Calu3 (cell line): ENCODE data around the gene CELF5. TPM values are rescaled to one million over a fixed set of nuclear protein-coding genes. Genes with fewer than 3 reads are reported as not detected.

Experiments
- BruUV-seq: library from RNA; stranded (reverse); fragments of 400-500 nt; replicated peaks from 2 replicates; lab custom pipeline; 2021; lab: Mats Ljungman, UMichigan
- CTCF ChIA-PET: fragments of 300-600 bp; sonication (Branson Sonifier 250); formaldehyde crosslinking; loops from one replicate; lab custom pipeline; 2022; ENCODE audit warnings: antibody characterized with exemption; lab: Charles Lee
- DNase-seq: peaks from one replicate; pipeline ENCODE4 v3.0.0; 2022
- H3K27ac Mint-ChIP-seq: one replicate; pipeline ENCODE4 v1.8.0; 2022; ENCODE audit warnings: mixed read lengths; ENCODE audit not compliant: unreplicated experiment
- H3K27me3 Mint-ChIP-seq: one replicate; pipeline ENCODE4 v1.8.0; 2022; ENCODE audit warnings: mixed read lengths; ENCODE audit not compliant: unreplicated experiment
- H3K36me3 Mint-ChIP-seq: one replicate; pipeline ENCODE4 v1.8.0; 2022; ENCODE audit warnings: mild to moderate bottlenecking, moderate library complexity, mixed read lengths; ENCODE audit not compliant: insufficient read depth, unreplicated experiment
- H3K4me1 Mint-ChIP-seq: one replicate; pipeline ENCODE4 v1.8.0; 2022; ENCODE audit warnings: mild to moderate bottlenecking, low read depth, mixed read lengths; ENCODE audit not compliant: unreplicated experiment
- H3K4me3 Mint-ChIP-seq: one replicate; pipeline ENCODE4 v1.8.0; 2022; ENCODE audit warnings: mild to moderate bottlenecking, low read depth, moderate library complexity, mixed read lengths; ENCODE audit not compliant: unreplicated experiment
- H3K9me3 Mint-ChIP-seq: one replicate; pipeline ENCODE4 v1.8.0; 2022; ENCODE audit warnings: low read depth, mixed read lengths; ENCODE audit not compliant: unreplicated experiment
- CTCF ChIP-seq: fragments of 200-600 bp; IDR thresholded peaks from one replicate; pipeline ENCODE4 v1.8.0; 2022; ENCODE audit warnings: antibody characterized with exemption; ENCODE audit not compliant: unreplicated experiment
- intact Hi-C: fragments of 100-400 bp; cut with micrococcal nuclease; formaldehyde crosslinking; loops from one replicate; pipeline ENCODE4 v1.10.0; 2022; ENCODE audit not compliant: unreplicated experiment
- total RNA-seq: library from RNA; stranded (reverse); gene quantifications from 2 replicates; pipeline ENCODE4 v1.2.3, GENCODE V29; 2022

CELF5 gene
- total RNA-seq, 1 experiment from 2014 or later = 0.40 TPM

GRCh38 chr19:3178377-3178972 is 46.0 kb upstream of the CELF5 start, which contains the start of gene S1PR4:
Gene S1PR4, plus strand, starts transcription at chr19:3178769. Its CDS starts 24 bp downstream, at chr19:3178793.
- Mint-ChIP-seq H3K9me3 (no peaks in the 10 kb centered on the region), H3K36me3 (peaks cover 4% of the 10 kb centered on the region), H3K27me3 (no peaks in the 10 kb centered on the region), H3K27ac (no peak within 1 kb of the TSS), H3K4me1 (no peaks in the 10 kb centered on the region), H3K4me3 (no peak within 1 kb of the TSS)
- no TSS peak for BruUV-seq
- TF ChIP-seq CTCF = no peak
- no peak for DNase-seq
- CTCF ChIA-PET = no interaction called here
- intact Hi-C loops = no loop called here

- Mint-ChIP-seq H3K27me3 (no peaks in the 10 kb centered on the region), H3K4me1 (no peaks in the 10 kb centered on the region), H3K4me3 (no peak overlapping the region), H3K9me3 (no peaks in the 10 kb centered on the region), H3K27ac (no peak overlapping the region), H3K36me3 (peaks cover 4% of the 10 kb centered on the region)
- TF ChIP-seq CTCF = no peak
- intact Hi-C loops = no loop called here
- BruUV-seq = no TSS peak
- CTCF ChIA-PET = no interaction called here
- DNase-seq = no peak
These were observed 45.3 kb upstream of the CELF5 start for GRCh38 chr19:3178973-3179738.

- DNase-seq = no peak
- Mint-ChIP-seq H3K4me3 (no peak overlapping the region), H3K4me1 (no peaks in the 10 kb centered on the region), H3K27ac (no peak overlapping the region), H3K27me3 (no peaks in the 10 kb centered on the region), H3K9me3 (no peaks in the 10 kb centered on the region), H3K36me3 (peaks cover 4% of the 10 kb centered on the region)
- intact Hi-C loops = no loop called here
- no TSS peak for BruUV-seq
- TF ChIP-seq CTCF = no peak
- CTCF ChIA-PET = no interaction called here
These were observed 44.6 kb upstream of the CELF5 start for GRCh38 chr19:3179739-3180293.

GRCh38 chr19:3183721-3184641 is 40.5 kb upstream of the CELF5 start:
- Mint-ChIP-seq H3K4me3 (no peak overlapping the region), H3K27me3 (no peaks in the 10 kb centered on the region), H3K27ac (peak overlapping the region; percentile 54), H3K9me3 (no peaks in the 10 kb centered on the region), H3K36me3 (peaks cover 25% of the 10 kb centered on the region), H3K4me1 (peaks cover 17% of the 10 kb centered on the region)
- CTCF ChIA-PET = interaction anchor here (0.6 kb wide), 1 partner anchor 1182 kb away, joined by 3 read pairs; no protein-coding TSS in a partner anchor
- no TSS peak for BruUV-seq
- DNase-seq = no peak
- intact Hi-C loops = no loop called here
- no peak for TF ChIP-seq CTCF
